SU-DHL-6 (cell line): ENCODE measurements around the gene NEK10.

Source experiments
- H2AFZ ChIP-seq: fragments of 200-600 bp; sonication (generic); 2 replicates; pipeline ENCODE4 v1.6.1; 2014; ENCODE audit warnings: low read depth, mild to moderate bottlenecking, moderate library complexity, mixed read lengths, antibody characterized with exemption, low read length; ENCODE audit not compliant: severe bottlenecking
- H3F3A ChIP-seq: fragments of 200-600 bp; shearing (Covaris generic); 2 replicates; pipeline ENCODE4 v1.6.0; 2016; ENCODE audit warnings: antibody characterized with exemption, mild to moderate bottlenecking; ENCODE audit not compliant: insufficient read depth
- H3K27ac ChIP-seq: fragments of 200-600 bp; sonication (generic); 2 replicates; pipeline ENCODE4 v1.5.1; 2016; ENCODE audit warnings: low read depth, mild to moderate bottlenecking, low read length, moderate library complexity, mixed read lengths
- H3K27me3 ChIP-seq: fragments of 200-600 bp; sonication (generic), shearing (Covaris generic); 2 replicates; pipeline ENCODE4 v1.6.0; 2014; ENCODE audit warnings: mild to moderate bottlenecking, low read length
- H3K36me3 ChIP-seq: fragments of 200-600 bp; sonication (generic); 2 replicates; pipeline ENCODE4 v1.6.1; 2014; ENCODE audit warnings: mild to moderate bottlenecking, low read length, mixed read lengths
- H3K4me2 ChIP-seq: fragments of 300-600, 200-600 bp; shearing (Covaris generic), sonication (generic); 2 replicates; pipeline ENCODE4 v1.6.0; 2014; ENCODE audit warnings: low read length, low read depth, mild to moderate bottlenecking; ENCODE audit not compliant: poor library complexity, severe bottlenecking
- H3K4me3 ChIP-seq: fragments of 200-600 bp; sonication (generic); 2 replicates; pipeline ENCODE4 v1.5.1; 2014; ENCODE audit warnings: antibody characterized with exemption, low read length, mild to moderate bottlenecking, mixed read lengths; ENCODE audit not compliant: insufficient read depth, poor library complexity, severe bottlenecking
- H3K79me2 ChIP-seq: fragments of 200-600 bp; sonication (generic); 2 replicates; pipeline ENCODE4 v1.6.1; 2014; ENCODE audit warnings: mild to moderate bottlenecking, low read length, moderate library complexity; ENCODE audit not compliant: insufficient read depth
- H3K9ac ChIP-seq: fragments of 200-600 bp; sonication (generic); 2 replicates; pipeline ENCODE4 v1.7.0; 2014; ENCODE audit warnings: mild to moderate bottlenecking, low read length
- H3K9me2 ChIP-seq: fragments of 200-600 bp; sonication (generic); replicated peaks from 2 replicates; pipeline ENCODE4 v1.6.1; 2014; ENCODE audit warnings: low read length; ENCODE audit not compliant: insufficient read depth
- H3K9me3 ChIP-seq: fragments of 200-600 bp; sonication (generic); 2 replicates; pipeline ENCODE4 v1.6.1; 2014; ENCODE audit warnings: low read length, mixed read lengths; ENCODE audit not compliant: insufficient read depth
- H4K20me1 ChIP-seq: fragments of 200-600 bp; sonication (generic); 2 replicates; pipeline ENCODE4 v1.6.1; 2014; ENCODE audit warnings: low read depth, mild to moderate bottlenecking, antibody characterized with exemption, low read length, moderate library complexity, mixed read lengths
- CTCF ChIP-seq: fragments of 200-600 bp; sonication (generic); IDR thresholded peaks from one replicate; pipeline ENCODE4 v1.5.1; 2017; ENCODE audit warnings: antibody characterized with exemption, mild to moderate bottlenecking, low read length, moderate library complexity; ENCODE audit not compliant: insufficient read depth, poor library complexity, severe bottlenecking
- EZH2phosphoT487 ChIP-seq: fragments of 200-600 bp; sonication (generic), shearing (Covaris generic); conservative IDR thresholded peaks from 2 replicates; pipeline ENCODE4 v1.6.1; 2018; ENCODE audit warnings: mild to moderate bottlenecking, antibody characterized with exemption, low read length, moderate library complexity, mixed read lengths

NEK10 gene

GRCh38 chr3:27114684-27115083 lies 254.5 kb downstream of the NEK10 start:
- H4K20me1 ChIP-seq, result no peaks in the 10 kb centered on the region
- no peak for TF ChIP-seq CTCF
- H3K9ac ChIP-seq, result no peak overlapping the region
- no peaks in the 10 kb centered on the region for H3F3A ChIP-seq
- H3K9me3 ChIP-seq, result no peaks in the 10 kb centered on the region
- no peak overlapping the region for H3K4me3 ChIP-seq
- H3K27ac ChIP-seq, result no peak overlapping the region
- H3K79me2 ChIP-seq, result no peaks in the 10 kb centered on the region
- H3K4me2 ChIP-seq, result no peak overlapping the region
- no peaks in the 10 kb centered on the region for H3K36me3 ChIP-seq
- H2AFZ ChIP-seq, result no peak overlapping the region
- H3K9me2 ChIP-seq, result no peaks in the 10 kb centered on the region
- H3K27me3 ChIP-seq, result no peaks in the 10 kb centered on the region

GRCh38 chr3:27114129-27114528 lies 255.1 kb downstream of the NEK10 start:
- Histone ChIP-seq H3K9ac (no peak overlapping the region), H3K36me3 (no peaks in the 10 kb centered on the region), H3K27me3 (no peaks in the 10 kb centered on the region), H3K4me3 (no peak overlapping the region), H3F3A (no peaks in the 10 kb centered on the region), H3K27ac (no peak overlapping the region), H4K20me1 (no peaks in the 10 kb centered on the region), H3K4me2 (no peak overlapping the region), H3K9me3 (no peaks in the 10 kb centered on the region), H3K9me2 (no peaks in the 10 kb centered on the region), H2AFZ (no peak overlapping the region), H3K79me2 (no peaks in the 10 kb centered on the region)
- TF ChIP-seq EZH2phosphoT487 (no peak), CTCF (no peak)

GRCh38 chr3:27110020-27110419 lies 259.2 kb downstream of the NEK10 start:
- TF ChIP-seq CTCF (no peak), EZH2phosphoT487 (no peak)
- H3K9ac ChIP-seq, result no peak overlapping the region
- no peak overlapping the region for H3K27ac ChIP-seq
- H3K79me2 ChIP-seq, result no peaks in the 10 kb centered on the region
- no peak overlapping the region for H3K4me3 ChIP-seq
- H2AFZ ChIP-seq, result no peak overlapping the region
- no peaks in the 10 kb centered on the region for H3K27me3 ChIP-seq
- H4K20me1 ChIP-seq, result no peaks in the 10 kb centered on the region
- H3K4me2 ChIP-seq, result no peak overlapping the region
- H3K9me3 ChIP-seq, result no peaks in the 10 kb centered on the region
- no peaks in the 10 kb centered on the region for H3K36me3 ChIP-seq
- no peaks in the 10 kb centered on the region for H3K9me2 ChIP-seq
- no peaks in the 10 kb centered on the region for H3F3A ChIP-seq

GRCh38 chr3:27108322-27108721 lies 260.9 kb downstream of the NEK10 start:
- TF ChIP-seq CTCF (no peak), EZH2phosphoT487 (no peak)
- Histone ChIP-seq H3K79me2 (no peaks in the 10 kb centered on the region), H3K9me3 (no peaks in the 10 kb centered on the region), H3K9ac (no peak overlapping the region), H3K9me2 (no peaks in the 10 kb centered on the region), H3K36me3 (no peaks in the 10 kb centered on the region), H3F3A (no peaks in the 10 kb centered on the region), H3K4me2 (no peak overlapping the region), H3K4me3 (no peak overlapping the region), H3K27ac (no peak overlapping the region), H4K20me1 (no peaks in the 10 kb centered on the region), H3K27me3 (no peaks in the 10 kb centered on the region), H2AFZ (no peak overlapping the region)
